Measurements from ENCODE around the gene GPATCH8.
A peak's percentile ranks its signal among the peaks of the same experiment; 100 is the strongest.
"Not testable (repeated sequence)": the region's sequence is repeated elsewhere in the genome, so short reads cannot be mapped to it uniquely, and the experiment has no call there.

GPATCH8 gene

DNA sequence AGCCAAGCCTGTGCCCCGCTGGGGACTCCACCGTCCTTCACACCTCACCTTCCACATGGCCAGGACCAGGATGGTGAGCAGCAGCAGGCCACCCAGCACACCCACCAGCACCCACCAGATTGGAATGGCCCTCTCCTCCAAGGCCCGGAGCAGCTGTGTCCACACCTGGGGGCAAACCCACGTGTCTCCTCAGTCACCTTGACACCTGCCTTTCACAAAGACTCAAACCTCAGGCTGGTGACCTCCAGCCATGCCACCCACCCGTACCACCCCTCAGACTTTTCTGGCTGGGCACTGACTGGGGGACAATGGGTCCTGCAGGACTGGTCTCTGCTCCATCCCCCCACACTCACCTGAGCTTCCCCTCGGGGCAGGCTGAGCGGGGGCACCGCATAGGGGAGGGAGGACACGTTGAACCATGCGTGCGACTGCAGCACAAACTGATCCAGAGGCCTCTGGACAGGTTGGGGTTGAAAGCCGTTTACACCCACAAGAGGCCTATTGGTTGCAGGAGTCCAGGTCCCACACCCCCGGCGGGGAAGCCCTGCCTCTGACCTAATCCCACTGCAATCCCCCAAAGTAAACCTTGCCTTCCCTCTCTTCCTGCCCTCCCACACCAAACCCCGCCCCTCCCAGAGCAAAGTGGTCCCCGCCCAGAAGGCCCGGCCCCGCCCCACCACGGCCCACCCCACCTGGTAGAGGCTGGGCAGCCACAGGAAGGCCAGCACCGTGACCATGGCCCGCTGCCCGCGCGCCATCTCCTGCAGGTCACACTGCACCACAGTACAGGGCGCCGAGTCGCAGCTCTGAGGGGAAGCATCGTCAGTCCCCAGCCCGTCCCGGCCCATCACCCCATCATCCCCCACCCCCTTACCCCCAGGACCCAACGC lies 128.7 kb downstream of the GPATCH8 start:
- no peak for DNase-seq (ENCODE audit: low read depth)

- no peak for DNase-seq (ENCODE audit: low read depth)
Observed at GRCh38 chr17:44372036-44372435, 131.2 kb downstream of the GPATCH8 start.

DNA sequence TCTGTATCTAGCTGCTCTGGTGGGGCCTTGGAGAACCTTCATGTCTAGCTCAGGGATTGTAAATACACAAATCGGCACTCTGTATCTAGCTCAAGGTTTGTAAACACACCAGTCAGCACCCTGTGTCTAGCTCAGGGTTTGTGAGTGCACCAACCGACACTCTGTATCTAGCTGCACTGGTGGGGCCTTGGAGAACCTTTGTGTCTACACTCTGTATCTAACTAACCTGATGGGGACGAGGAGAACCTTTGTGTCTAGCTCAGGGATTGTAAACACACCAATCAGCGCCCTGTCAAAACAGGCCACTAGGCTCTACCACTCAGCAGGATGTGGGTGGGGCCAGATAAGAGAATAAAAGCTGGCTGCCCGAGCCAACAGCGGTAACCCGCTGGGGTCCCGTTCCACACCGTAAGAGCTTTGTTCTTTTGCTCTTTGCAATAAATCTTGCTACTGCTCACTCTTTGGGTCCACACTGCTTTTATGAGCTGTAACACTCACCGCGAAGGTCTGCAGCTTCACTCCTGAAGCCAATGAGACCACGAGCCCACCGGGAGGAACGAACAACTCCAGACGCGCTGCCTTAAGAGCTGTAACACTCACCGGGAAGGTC lies 133.7 kb downstream of the GPATCH8 start:
- not testable (repeated sequence) for DNase-seq (ENCODE audit: low read depth)

- DNase-seq (ENCODE audit: low read depth): not testable (repeated sequence)
Observed at GRCh38 chr17:44368391-44369243, 134.6 kb downstream of the GPATCH8 start.

- no peak for DNase-seq (ENCODE audit: low read depth)
Observed at GRCh38 chr17:44367231-44367979, 135.8 kb downstream of the GPATCH8 start.

GRCh38 chr17:44365051-44365450 lies 138.2 kb downstream of the GPATCH8 start:
- DNase-seq (ENCODE audit: low read depth): not testable (repeated sequence)

DNA sequence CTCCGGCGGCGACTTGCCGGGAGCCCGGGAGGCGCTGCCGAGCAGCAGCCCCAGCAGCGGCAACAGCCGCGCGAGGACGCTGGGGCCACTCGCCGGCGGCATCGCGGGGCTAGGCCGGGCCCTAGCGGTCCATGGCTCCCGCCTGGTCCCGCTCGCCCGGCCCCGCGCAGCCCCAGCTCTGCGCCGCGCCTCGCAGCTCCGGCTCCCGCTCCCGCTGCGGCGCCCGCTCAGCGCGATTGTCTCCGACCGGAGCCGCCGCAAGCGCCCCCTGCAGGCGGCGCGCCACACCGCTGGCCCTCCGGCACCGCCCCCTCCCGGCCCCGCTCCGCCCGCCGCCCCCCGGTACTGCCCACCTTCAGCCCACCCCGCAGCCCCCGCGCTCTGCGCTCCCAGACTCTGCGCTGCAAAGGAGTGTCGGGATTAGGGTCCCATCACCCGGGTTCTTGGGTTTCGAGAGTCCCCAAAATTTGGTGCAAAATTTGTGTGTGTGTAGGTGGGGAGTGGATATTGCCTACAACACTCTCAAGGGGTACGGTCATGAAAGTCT lies 139.5 kb downstream of the GPATCH8 start, which contains the start of gene FAM171A2:
TSS of gene FAM171A2 (minus strand) at position 241 of the 547 bp plus-strand sequence. CDS start at position 102, 139 bp downstream.
- DNase-seq (ENCODE audit: low read depth): peak; percentile 53

DNA sequence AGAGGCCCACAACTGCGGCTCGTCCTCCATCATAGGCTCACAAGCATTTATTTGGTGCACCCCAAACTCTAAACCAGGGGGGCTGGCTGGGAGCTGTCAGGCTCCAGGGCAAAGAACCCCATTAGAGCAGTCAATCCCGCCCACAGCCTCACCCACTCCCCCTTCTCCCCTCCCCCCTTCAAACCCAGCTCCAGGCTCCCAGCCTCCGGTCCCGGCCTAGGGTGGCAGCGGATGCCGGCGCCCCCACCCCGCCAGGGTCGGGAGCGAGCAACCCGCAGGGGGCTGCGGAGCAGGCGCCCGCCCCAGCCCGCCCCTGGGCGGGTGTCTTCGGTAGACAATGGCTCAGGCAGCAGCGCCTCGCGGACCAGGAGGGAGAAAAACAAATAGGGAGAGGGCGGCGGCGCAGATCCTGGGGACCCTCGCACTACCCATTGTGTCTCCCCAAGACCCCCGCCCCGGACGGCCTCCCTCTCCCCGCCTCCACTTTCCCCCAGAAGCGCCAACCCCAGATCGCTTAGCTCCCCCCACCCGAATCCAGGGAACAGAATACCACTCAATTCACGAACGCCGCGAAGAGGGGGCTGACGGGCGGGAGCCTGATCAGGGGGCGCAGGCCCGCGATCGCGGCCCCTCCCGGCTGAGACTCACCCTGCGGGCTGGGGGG lies 140.1 kb downstream of the GPATCH8 start:
- no peak for DNase-seq (ENCODE audit: low read depth)

DNA sequence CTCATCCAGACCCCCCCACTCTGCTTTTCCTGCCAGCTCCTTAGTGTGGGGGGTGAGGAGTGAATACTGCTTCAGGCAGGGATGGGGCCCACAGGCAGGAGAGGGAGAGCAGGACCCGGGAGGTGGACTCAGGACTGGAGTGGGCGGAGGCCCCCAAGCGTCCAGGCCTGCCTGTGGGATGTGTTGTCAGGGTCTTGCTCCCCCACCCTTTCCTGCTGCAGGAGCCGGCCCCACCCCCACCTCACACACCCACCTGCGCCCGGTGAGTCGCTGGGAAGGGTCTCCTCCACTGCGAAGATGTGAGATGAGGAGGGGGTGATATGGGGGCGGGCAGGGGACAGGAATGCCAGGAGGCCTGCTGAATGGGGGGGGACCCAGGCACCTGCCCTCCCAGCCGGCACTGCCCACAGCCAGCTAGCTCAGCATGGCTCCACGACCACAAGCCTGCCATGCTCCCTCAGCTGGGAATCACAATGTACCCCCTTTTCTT lies 140.7 kb downstream of the GPATCH8 start:
- no peak for DNase-seq (ENCODE audit: low read depth)

DNA sequence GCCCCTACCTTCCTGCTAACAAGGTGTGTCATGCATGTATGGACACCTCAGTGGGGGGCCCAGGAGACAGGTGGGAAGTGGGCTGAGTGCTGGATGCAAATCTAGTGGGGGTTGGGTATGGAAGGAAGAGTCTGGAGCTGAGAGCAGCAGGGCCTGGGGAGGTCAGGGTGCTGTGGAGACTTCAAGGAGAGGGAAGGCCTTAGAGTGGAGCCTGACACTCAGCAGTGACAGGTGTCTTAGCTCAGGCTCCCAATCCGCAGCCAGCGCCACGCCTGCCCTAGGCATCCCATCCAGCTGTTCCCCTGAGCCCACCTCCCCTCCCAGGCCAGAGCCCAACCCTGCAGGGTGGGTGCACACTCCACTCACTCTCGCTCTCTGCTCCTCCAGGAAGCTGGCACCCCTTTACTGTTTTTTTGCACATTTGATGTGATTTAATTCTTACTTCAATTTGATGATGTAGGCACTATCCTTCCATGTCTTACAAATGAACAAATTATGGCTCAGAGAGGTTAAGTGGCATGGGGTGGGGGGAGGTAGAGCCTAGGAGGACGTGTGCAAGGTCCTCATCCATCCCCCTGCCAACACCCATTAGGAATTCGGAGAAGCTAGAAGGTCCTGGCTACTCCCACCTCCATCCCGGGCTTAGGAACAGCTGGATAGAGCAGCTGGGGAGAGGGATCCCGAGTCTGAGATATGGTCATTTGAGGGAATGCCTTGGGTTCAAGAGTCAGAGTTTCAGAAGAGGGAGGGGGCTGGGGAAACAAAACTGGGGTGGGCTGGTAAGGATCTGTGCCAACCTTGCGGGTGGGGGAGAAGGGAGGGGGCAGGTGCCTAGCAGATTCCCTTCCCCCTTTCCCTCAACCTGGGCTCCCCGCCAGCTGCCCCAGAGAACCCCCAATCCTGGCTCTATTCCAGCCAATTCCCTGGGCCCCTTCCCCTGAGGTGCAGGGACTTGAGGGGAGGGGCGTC lies 141.6 kb downstream of the GPATCH8 start:
- no peak for DNase-seq (ENCODE audit: low read depth)

DNA sequence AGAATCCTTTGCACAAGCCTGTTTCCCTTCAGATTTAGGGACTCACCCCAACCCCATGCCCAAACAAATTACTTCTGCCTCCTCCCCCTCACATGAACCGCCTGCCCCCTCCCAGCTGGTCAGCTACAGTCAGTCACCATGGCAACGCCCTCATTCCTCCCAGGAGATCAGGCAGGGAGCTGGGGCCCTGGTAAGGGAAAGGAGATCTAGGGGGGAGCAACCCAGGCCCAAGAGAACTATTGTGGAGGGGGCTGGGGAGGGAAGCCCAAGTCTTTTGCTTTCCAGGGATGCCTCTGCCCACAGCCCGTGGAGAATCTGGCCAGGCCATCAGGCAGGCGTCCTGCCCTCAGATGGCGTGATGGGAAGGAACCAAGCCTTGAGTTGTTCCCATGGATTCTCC lies 142.4 kb downstream of the GPATCH8 start:
- no peak for DNase-seq (ENCODE audit: low read depth)

DNA sequence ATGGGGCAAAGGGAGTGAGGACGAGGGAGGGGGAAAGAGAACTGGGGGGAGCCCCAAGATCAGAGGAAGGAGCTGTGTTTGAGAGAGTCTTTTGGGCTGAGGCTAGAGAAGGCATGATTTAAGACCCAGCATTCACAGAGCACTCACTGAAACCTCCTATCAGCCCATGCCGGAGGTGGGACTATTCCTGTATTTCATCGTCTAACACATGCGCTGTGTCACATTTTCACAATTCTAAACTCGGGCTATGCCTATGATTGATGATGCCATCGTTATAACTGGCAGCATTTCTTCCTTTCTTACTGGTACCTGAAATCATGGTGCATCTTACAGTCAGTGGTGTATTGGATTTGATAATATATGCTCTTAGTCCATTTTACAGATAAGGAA lies 143.1 kb downstream of the GPATCH8 start:
- DNase-seq (ENCODE audit: low read depth): no peak

DNA sequence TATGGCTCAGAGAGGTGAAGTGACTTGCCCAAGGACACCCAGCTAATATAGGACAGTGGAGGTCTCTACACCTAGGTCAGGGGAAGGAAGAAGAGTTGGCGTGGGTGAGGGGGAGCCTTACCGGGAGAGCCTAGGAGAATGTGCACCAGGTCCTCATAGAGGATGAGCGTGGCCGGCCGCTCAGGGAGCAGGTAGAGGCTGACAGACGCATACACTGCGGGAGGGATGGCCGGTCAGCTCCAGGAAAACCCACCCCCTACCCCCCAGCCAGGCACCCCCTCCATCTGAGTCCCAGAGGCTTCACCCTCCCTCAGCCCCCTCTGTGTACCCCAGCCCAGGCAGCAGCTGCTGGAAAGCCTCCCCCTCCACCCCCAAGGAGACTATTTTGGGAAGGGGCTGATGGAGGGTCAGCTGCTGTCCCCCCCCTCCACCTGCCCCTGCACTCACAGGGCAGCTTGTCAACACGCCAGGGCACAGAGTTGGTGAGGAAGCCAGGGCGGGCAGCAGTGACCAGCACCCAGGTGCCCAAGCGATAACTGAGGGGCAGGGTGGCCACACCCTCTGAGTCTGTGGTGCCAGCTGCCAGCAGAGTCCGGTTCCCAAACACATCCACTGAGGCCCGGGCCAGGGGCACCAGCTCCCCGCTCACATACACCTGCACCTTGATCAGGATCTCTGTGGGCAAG lies 143.6 kb downstream of the GPATCH8 start:
- DNase-seq (ENCODE audit: low read depth): no peak

DNA sequence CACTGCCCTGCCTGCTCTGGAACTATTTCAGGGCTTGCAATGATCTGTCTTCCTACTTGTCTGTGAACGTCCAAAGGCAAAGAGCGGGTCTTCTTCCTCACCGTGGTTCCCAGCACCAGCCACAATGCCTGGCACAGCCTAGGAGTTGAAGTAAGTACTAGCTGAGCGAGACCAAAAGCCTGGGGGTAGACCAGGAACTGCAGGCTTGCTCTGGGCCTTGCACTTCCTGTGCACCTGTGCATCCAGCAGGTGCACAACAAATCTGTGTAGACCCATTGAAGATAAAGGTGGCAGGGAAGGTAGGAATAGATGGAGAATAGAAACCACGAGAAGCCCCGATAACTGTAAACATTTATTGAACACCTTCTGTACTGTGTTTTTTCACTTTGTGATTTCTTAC lies 144.2 kb downstream of the GPATCH8 start:
- DNase-seq (ENCODE audit: low read depth): no peak

GRCh38 chr17:44358066-44358465 lies 145.1 kb downstream of the GPATCH8 start:
- no peak for DNase-seq (ENCODE audit: low read depth)

- no peak for DNase-seq (ENCODE audit: low read depth)
Observed at GRCh38 chr17:44356241-44356640, 147.0 kb downstream of the GPATCH8 start.

GRCh38 chr17:44355642-44356099 lies 147.5 kb downstream of the GPATCH8 start:
- DNase-seq (ENCODE audit: low read depth): no peak

Data from activated T-cell treated with anti-CD3 and anti-CD28 coated beads for 1 hour (primary cell).